ENCODE data around the gene TBC1D2B. TPM values are rescaled to one million over a fixed set of nuclear protein-coding genes. Genes with fewer than 3 reads are reported as not detected.

TBC1D2B gene
- total RNA-seq, 1 experiment from 2014 or later: 18.3 TPM

- TF ChIP-seq ZNF423 (CRISPR knock-in tag; IDR thresholded peaks at IDR 0.05) (no peak), FOXK1 (CRISPR knock-in tag; IDR thresholded peaks at IDR 0.05) (no peak), ZNF219 (CRISPR knock-in tag; IDR thresholded peaks at IDR 0.05; ENCODE audit: borderline replicate concordance) (no peak), PREB (CRISPR knock-in tag; IDR thresholded peaks at IDR 0.05; ENCODE audit: borderline replicate concordance) (no peak), ATF1 (CRISPR knock-in tag; IDR thresholded peaks at IDR 0.05) (no peak), ZNF121 (CRISPR knock-in tag; IDR thresholded peaks at IDR 0.05) (no peak), PRDM15 (CRISPR knock-in tag; IDR thresholded peaks at IDR 0.05) (no peak), ATF6 (CRISPR knock-in tag; IDR thresholded peaks at IDR 0.05) (no peak), SOX15 (CRISPR knock-in tag; IDR thresholded peaks at IDR 0.05) (no peak), AFF4 (CRISPR knock-in tag; IDR thresholded peaks at IDR 0.05; ENCODE audit: borderline replicate concordance) (no peak), RELA (CRISPR knock-in tag; IDR thresholded peaks at IDR 0.05; ENCODE audit: borderline replicate concordance) (no peak)
- Mint-ChIP-seq H3K27ac (no peak overlapping the region), H3K36me3 (no peaks in the 10 kb centered on the region), H3K9me3 (no peaks in the 10 kb centered on the region), H3K4me1 (peaks cover 19% of the 10 kb centered on the region), H3K4me3 (no peak overlapping the region), H3K27me3 (ENCODE audit: low read depth) (no peaks in the 10 kb centered on the region)
- ATAC-seq (no peak), DNase-seq (ENCODE audit: low spot score) (peak; percentile 6)
- POLR2A ChIA-PET: no interaction called here
- CTCF ChIA-PET: interaction anchor here (1.3 to 1.5 kb wide), 2 partner anchors 50 to 149 kb away, joined by 5 read pairs; no protein-coding TSS in a partner anchor
Measured at GRCh38 chr15:78058401-78058935, 19.0 kb downstream of the TBC1D2B start.

GRCh38 chr15:78057803-78058202, 19.7 kb downstream of the TBC1D2B start:
- POLR2A ChIA-PET: no interaction called here
- Mint-ChIP-seq H3K4me3 (no peak overlapping the region), H3K4me1 (peaks cover 19% of the 10 kb centered on the region), H3K27me3 (ENCODE audit: low read depth) (no peaks in the 10 kb centered on the region), H3K9me3 (no peaks in the 10 kb centered on the region), H3K27ac (no peak overlapping the region), H3K36me3 (no peaks in the 10 kb centered on the region)
- ATAC-seq: no peak
- no peak for TF ChIP-seq ZNF219 (CRISPR knock-in tag; IDR thresholded peaks at IDR 0.05; ENCODE audit: borderline replicate concordance)
- no peak for TF ChIP-seq ATF3 (CRISPR knock-in tag; conservative IDR thresholded peaks at IDR 0.05)
- no peak for TF ChIP-seq E2F4 (CRISPR knock-in tag; IDR thresholded peaks at IDR 0.05; ENCODE audit: borderline replicate concordance, low read depth)
- TF ChIP-seq CREB1 (CRISPR knock-in tag; IDR thresholded peaks at IDR 0.05): no peak
- no peak for TF ChIP-seq ZBTB43 (CRISPR knock-in tag; IDR thresholded peaks at IDR 0.05)
- no peak for DNase-seq (ENCODE audit: low spot score)
- CTCF ChIA-PET: interaction anchor here (1.4 kb wide), 1 partner anchor 99 kb away, joined by 3 read pairs; no protein-coding TSS in a partner anchor

Measured in WTC11 (cell line).